Measurements from ENCODE around the gene ABHD4.

The ABHD4 gene

DNA sequence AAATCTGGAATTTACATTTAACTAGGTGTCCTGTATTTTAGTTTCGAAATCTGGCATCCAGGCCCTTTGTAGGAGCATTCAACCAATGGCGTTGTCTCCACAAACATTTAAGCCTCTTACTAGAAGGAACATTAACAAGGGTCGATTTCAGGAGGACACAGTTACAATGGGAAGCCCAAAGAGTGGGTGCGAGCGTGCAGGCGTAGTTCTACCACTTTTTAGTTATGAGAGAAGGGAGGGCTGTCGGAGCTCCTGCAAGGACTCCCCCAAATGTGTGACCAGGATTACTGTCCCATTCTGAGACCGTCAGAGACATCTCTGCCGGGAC lies 365 bp upstream of the ABHD4 start:
- in situ Hi-C loops (cut with MboI; ENCODE audit: low sequenced_read_pairs, unreplicated experiment): no loop called here
- DNase-seq (ENCODE audit: low spot score): no peak

GRCh38 chr14:22598896-22599244 lies 770 bp downstream of the ABHD4 start:
- DNase-seq (ENCODE audit: low spot score): peak; percentile 50
- in situ Hi-C loops (cut with MboI; ENCODE audit: low sequenced_read_pairs, unreplicated experiment): no loop called here

More for the DNA sequence above, 365 bp upstream of the ABHD4 start:
- TF ChIP-seq, protein P1, sequence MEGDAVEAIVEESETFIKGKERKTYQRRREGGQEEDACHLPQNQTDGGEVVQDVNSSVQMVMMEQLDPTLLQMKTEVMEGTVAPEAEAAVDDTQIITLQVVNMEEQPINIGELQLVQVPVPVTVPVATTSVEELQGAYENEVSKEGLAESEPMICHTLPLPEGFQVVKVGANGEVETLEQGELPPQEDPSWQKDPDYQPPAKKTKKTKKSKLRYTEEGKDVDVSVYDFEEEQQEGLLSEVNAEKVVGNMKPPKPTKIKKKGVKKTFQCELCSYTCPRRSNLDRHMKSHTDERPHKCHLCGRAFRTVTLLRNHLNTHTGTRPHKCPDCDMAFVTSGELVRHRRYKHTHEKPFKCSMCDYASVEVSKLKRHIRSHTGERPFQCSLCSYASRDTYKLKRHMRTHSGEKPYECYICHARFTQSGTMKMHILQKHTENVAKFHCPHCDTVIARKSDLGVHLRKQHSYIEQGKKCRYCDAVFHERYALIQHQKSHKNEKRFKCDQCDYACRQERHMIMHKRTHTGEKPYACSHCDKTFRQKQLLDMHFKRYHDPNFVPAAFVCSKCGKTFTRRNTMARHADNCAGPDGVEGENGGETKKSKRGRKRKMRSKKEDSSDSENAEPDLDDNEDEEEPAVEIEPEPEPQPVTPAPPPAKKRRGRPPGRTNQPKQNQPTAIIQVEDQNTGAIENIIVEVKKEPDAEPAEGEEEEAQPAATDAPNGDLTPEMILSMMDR (IDR thresholded peaks at IDR 0.05; ENCODE audit: borderline replicate concordance, control extremely low read depth, extremely low read depth, insufficient read depth, missing control alignments): no peak

DNA sequence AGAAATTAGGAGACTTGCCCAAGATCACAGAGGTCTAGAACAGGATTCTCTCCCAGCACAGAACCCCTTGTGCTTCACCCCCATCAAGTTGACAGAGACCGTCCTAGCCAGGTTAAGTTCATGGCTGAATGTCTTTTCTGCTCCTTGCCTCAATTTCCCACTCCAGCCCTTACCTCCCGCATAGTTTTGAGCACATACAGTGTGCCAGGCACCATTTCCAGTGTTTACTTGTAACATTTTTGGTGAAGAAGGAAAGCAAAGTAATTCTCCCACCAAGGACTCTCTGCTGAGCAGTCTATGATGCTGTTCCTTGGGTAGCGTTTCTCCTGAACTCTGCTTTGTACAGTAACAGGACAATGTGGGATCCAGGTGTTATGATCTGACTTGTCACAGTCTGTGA lies 1.2 kb downstream of the ABHD4 start:
- no peak for DNase-seq (ENCODE audit: low spot score)
- TF ChIP-seq, protein P1 (IDR thresholded peaks at IDR 0.05; ENCODE audit: borderline replicate concordance, control extremely low read depth, extremely low read depth, insufficient read depth, missing control alignments): no peak
- in situ Hi-C loops (cut with MboI; ENCODE audit: low sequenced_read_pairs, unreplicated experiment): no loop called here

More at GRCh38 chr14:22598896-22599244, 770 bp downstream of the ABHD4 start:
- TF ChIP-seq, protein P1 (IDR thresholded peaks at IDR 0.05; ENCODE audit: borderline replicate concordance, control extremely low read depth, extremely low read depth, insufficient read depth, missing control alignments): no peak

DNA sequence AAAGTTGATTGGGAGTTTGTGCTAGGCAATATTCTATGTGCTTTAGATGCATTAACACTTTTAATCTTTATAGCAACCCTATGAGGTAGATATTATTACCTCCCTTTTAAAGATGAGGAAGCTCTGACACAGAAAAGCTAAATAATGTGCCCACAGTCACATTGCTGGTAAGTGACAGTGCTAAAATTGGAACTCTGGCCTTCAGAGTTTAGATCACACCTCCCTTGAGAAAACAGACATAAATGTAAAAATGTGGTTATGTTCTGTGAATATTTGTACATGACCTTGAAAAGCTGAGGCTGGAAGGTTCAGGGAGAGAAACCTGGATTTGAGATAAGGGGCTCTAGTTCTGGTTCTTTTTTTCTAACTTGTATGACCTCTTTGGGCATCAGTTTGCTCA lies 1.9 kb downstream of the ABHD4 start:
- TF ChIP-seq, protein P1 (IDR thresholded peaks at IDR 0.05; ENCODE audit: borderline replicate concordance, control extremely low read depth, extremely low read depth, insufficient read depth, missing control alignments): no peak
- DNase-seq (ENCODE audit: low spot score): no peak
- in situ Hi-C loops (cut with MboI; ENCODE audit: low sequenced_read_pairs, unreplicated experiment): no loop called here

DNA sequence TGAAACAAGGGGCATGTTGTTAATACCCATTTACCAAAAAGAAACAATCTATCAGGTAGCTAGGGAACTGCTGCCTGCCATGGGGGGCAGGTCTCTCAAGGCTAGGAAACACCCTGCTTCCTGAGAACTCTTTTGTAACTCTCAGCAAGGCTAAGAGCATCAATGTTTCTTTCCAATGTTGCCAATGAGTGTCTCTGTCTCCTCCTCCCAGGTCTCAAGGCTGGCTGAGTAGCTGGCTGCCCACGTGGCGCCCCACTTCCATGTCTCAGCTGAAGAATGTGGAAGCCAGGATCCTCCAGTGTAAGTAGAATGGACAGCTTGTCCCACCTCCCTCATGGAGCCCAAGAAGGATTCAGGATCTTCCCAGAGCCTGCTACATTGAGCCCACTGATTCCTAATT lies 3.4 kb downstream of the ABHD4 start:
- TF ChIP-seq, protein P1 (IDR thresholded peaks at IDR 0.05; ENCODE audit: borderline replicate concordance, control extremely low read depth, extremely low read depth, insufficient read depth, missing control alignments): no peak
- DNase-seq (ENCODE audit: low spot score): no peak
- in situ Hi-C loops (cut with MboI; ENCODE audit: low sequenced_read_pairs, unreplicated experiment): no loop called here

GRCh38 chr14:22601996-22602395 lies 3.9 kb downstream of the ABHD4 start:
- TF ChIP-seq, protein P1 (IDR thresholded peaks at IDR 0.05; ENCODE audit: borderline replicate concordance, control extremely low read depth, extremely low read depth, insufficient read depth, missing control alignments): no peak
- no peak for DNase-seq (ENCODE audit: low spot score)
- in situ Hi-C loops (cut with MboI; ENCODE audit: low sequenced_read_pairs, unreplicated experiment): no loop called here

DNA sequence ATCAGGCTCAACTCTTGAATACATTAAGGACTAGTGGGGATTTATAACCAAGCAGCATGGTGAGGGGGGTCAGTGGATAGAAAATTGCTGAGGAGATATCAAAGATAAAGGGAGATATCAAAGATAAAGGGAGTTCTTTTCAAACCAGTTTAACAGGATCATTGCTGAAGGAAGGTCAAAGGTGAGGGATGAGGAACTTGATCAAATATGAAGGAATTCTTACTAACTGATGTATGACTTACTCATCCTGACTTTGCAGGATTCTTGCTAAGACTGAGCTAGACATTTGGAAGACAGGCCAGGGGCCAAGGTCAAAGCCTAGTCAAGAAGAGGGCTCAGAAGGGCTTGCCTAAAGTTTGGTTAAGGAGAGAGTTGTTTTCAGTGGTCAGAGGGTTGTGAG lies 4.8 kb downstream of the ABHD4 start:
- TF ChIP-seq, protein P1 (IDR thresholded peaks at IDR 0.05; ENCODE audit: borderline replicate concordance, control extremely low read depth, extremely low read depth, insufficient read depth, missing control alignments): no peak
- no peak for DNase-seq (ENCODE audit: low spot score)
- in situ Hi-C loops (cut with MboI; ENCODE audit: low sequenced_read_pairs, unreplicated experiment): no loop called here

Measured in GM13976 (cell line).